Neuronal stem cell (in vitro differentiated cells): ENCODE data around the gene KCNAB1.

Experiments used
- DNase-seq: peaks from one replicate; pipeline ENCODE4 v3.0.0-alpha.2; 2013; ENCODE audit warnings: low spot score
- H2AFZ ChIP-seq: one replicate; pipeline ENCODE4 v1.6.1; 2013; ENCODE audit warnings: mild to moderate bottlenecking, low read length, inconsistent platforms
- H2AK5ac ChIP-seq: 2 replicates; pipeline ENCODE4 v1.6.1; 2013; ENCODE audit warnings: low read depth, mild to moderate bottlenecking, inconsistent platforms, low read length, moderate library complexity, mixed read lengths
- H2BK120ac ChIP-seq: 2 replicates; pipeline ENCODE4 v1.6.1; 2013; ENCODE audit warnings: low read depth, mild to moderate bottlenecking, inconsistent platforms, low read length, moderate library complexity, mixed read lengths
- H2BK12ac ChIP-seq: one replicate; pipeline ENCODE4 v1.6.1; 2013; ENCODE audit warnings: low read length, inconsistent platforms
- H2BK15ac ChIP-seq: 2 replicates; pipeline ENCODE4 v1.6.1; 2013; ENCODE audit warnings: mild to moderate bottlenecking, low read length, inconsistent platforms, mixed read lengths
- H2BK5ac ChIP-seq: one replicate; pipeline ENCODE4 v1.6.1; 2013; ENCODE audit warnings: inconsistent platforms, mild to moderate bottlenecking, low read length, moderate library complexity
- H3K14ac ChIP-seq: one replicate; pipeline ENCODE4 v1.6.1; 2013; ENCODE audit warnings: low read length, inconsistent platforms
- H3K18ac ChIP-seq: 2 replicates; pipeline ENCODE4 v1.6.1; 2013; ENCODE audit warnings: low read length, inconsistent platforms
- H3K23ac ChIP-seq: 2 replicates; pipeline ENCODE4 v1.6.1; 2013; ENCODE audit warnings: low read depth, mild to moderate bottlenecking, mixed read lengths, low read length, inconsistent platforms; ENCODE audit not compliant: poor library complexity
- H3K27ac ChIP-seq: replicated peaks from 3 replicates; pipeline ENCODE4 v1.5.1; 2013; ENCODE audit warnings: low read length, inconsistent platforms
- H3K27me3 ChIP-seq, 3 experiments: 2 replicates each; pipeline ENCODE4 v1.6.1; 2013; ENCODE audit warnings: low read length in 3 of 3, mild to moderate bottlenecking in 2 of 3, inconsistent platforms in 1 of 3, low read depth in 1 of 3, mixed read lengths in 1 of 3, moderate library complexity in 1 of 3; ENCODE audit not compliant: control insufficient read depth in 3 of 3, insufficient read depth in 3 of 3
- H3K36me3 ChIP-seq, 2 donors: replicated peaks in 1 of 2; 2 replicates each; pipeline ENCODE4 v1.6.1; 2013; ENCODE audit warnings: low read length in 2 of 2; ENCODE audit not compliant: control insufficient read depth in 2 of 2, insufficient read depth in 2 of 2
- H3K4ac ChIP-seq: 2 replicates; pipeline ENCODE4 v1.6.1; 2013; ENCODE audit warnings: inconsistent platforms, mild to moderate bottlenecking, low read length, moderate library complexity
- H3K4me1 ChIP-seq, 2 donors: 1 replicate in 1 of 2; 2 replicates in 1 of 2; pipeline ENCODE4 v1.6.1; 2013; ENCODE audit warnings: low read length in 2 of 2, low read depth in 1 of 2; ENCODE audit not compliant: control insufficient read depth in 2 of 2, insufficient read depth in 1 of 2
- H3K4me2 ChIP-seq: one replicate; pipeline ENCODE4 v1.6.1; 2013; ENCODE audit warnings: mild to moderate bottlenecking, low read length, inconsistent platforms; ENCODE audit not compliant: insufficient read depth, poor library complexity, severe bottlenecking
- H3K4me3 ChIP-seq, 2 donors: 2 replicates each; pipeline ENCODE4 v1.5.1; 2013; ENCODE audit warnings: low read length in 2 of 2, mild to moderate bottlenecking in 2 of 2, inconsistent platforms in 1 of 2, moderate library complexity in 1 of 2
- H3K79me1 ChIP-seq: one replicate; pipeline ENCODE4 v1.6.1; 2013; ENCODE audit warnings: low read depth, mild to moderate bottlenecking, inconsistent platforms, low read length, moderate library complexity
- H3K9ac ChIP-seq: one replicate; pipeline ENCODE4 v1.6.1; 2013; ENCODE audit warnings: mild to moderate bottlenecking, low read depth, low read length, inconsistent platforms; ENCODE audit not compliant: poor library complexity
- H3K9me3 ChIP-seq, 2 donors: replicated peaks in 1 of 2; 2 replicates each; pipeline versions ENCODE3 to v1.6.1; 2013; ENCODE audit warnings: low read length in 2 of 2, mild to moderate bottlenecking in 2 of 2, inconsistent platforms in 1 of 2, low read depth in 1 of 2, mixed read lengths in 1 of 2, moderate library complexity in 1 of 2; ENCODE audit not compliant: control insufficient read depth in 2 of 2, insufficient read depth in 1 of 2
- H4K8ac ChIP-seq: one replicate; pipeline ENCODE4 v1.6.1; 2013; ENCODE audit warnings: low read depth, mild to moderate bottlenecking, inconsistent platforms, low read length, moderate library complexity
- H4K91ac ChIP-seq: one replicate; pipeline ENCODE4 v1.6.1; 2013; ENCODE audit warnings: low read length, low read depth, mild to moderate bottlenecking, inconsistent platforms; ENCODE audit not compliant: poor library complexity
- WGBS, 2 donors: extraction: QIAGEN DNeasy Blood & Tissue Kit; methylation state at CpG; one replicate each; pipeline ENCODE4 v1.1.7; 2013; ENCODE audit warnings: missing lambda C conversion rate in 2 of 2, mixed read lengths in 1 of 2; ENCODE audit not compliant: insufficient read length in 2 of 2, insufficient replicate concordance in 1 of 2; ENCODE audit errors: extremely low coverage in 2 of 2; 5-methylcytosine and 5-hydroxymethylcytosine counted together

Gene KCNAB1

GRCh38 chr3:156359368-156359767 lies 239.0 kb downstream of the KCNAB1 start:
- Histone ChIP-seq H2BK12ac (no peak overlapping the region), H2BK15ac (no peak overlapping the region), H3K14ac (no peak overlapping the region), H3K4ac (no peak overlapping the region), H3K4me2 (no peak overlapping the region), H3K27me3 (no peaks in the 10 kb centered on the region), H3K18ac (no peak overlapping the region), H2AK5ac (no peak overlapping the region), H4K8ac (no peak overlapping the region), H3K23ac (no peak overlapping the region), H4K91ac (no peak overlapping the region), H3K9ac (no peak overlapping the region), H2AFZ (no peak overlapping the region), H3K4me3 (no peak overlapping the region), H3K4me1 (peaks cover 0 to 5% of the 10 kb centered on the region in 2 donors), H2BK120ac (no peak overlapping the region), H3K27ac (no peak overlapping the region), H3K36me3 (no peaks in the 10 kb centered on the region), H2BK5ac (no peak overlapping the region), H3K9me3 (no peaks in the 10 kb centered on the region), H3K79me1 (no peaks in the 10 kb centered on the region)
- no peak for DNase-seq
- no CpG with 5 or more reads among the region's 3 CpGs for WGBS, 2 donors

GRCh38 chr3:156360083-156360482 lies 239.7 kb downstream of the KCNAB1 start:
- DNase-seq = no peak
- H3K14ac ChIP-seq = no peak overlapping the region
- no peak overlapping the region for H4K91ac ChIP-seq
- H3K23ac ChIP-seq = no peak overlapping the region
- H3K9me3 ChIP-seq = no peaks in the 10 kb centered on the region
- H2AFZ ChIP-seq = no peak overlapping the region
- no peak overlapping the region for H2BK12ac ChIP-seq
- H2BK15ac ChIP-seq = no peak overlapping the region
- WGBS, 2 donors = no CpG with 5 or more reads among the region's 4 CpGs
- no peak overlapping the region for H3K4me2 ChIP-seq
- H2BK5ac ChIP-seq = no peak overlapping the region
- H3K27ac ChIP-seq = no peak overlapping the region
- H3K4ac ChIP-seq = no peak overlapping the region
- peaks cover 0 to 5% of the 10 kb centered on the region in 2 donors for H3K4me1 ChIP-seq
- no peak overlapping the region for H3K18ac ChIP-seq
- no peak overlapping the region for H2BK120ac ChIP-seq
- no peak overlapping the region for H2AK5ac ChIP-seq
- no peak overlapping the region for H3K4me3 ChIP-seq
- no peaks in the 10 kb centered on the region for H3K79me1 ChIP-seq
- H3K9ac ChIP-seq = no peak overlapping the region
- H3K27me3 ChIP-seq = no peaks in the 10 kb centered on the region
- H3K36me3 ChIP-seq = no peaks in the 10 kb centered on the region
- H4K8ac ChIP-seq = no peak overlapping the region

GRCh38 chr3:156360963-156361362 lies 240.6 kb downstream of the KCNAB1 start:
- Histone ChIP-seq H2BK12ac (no peak overlapping the region), H3K79me1 (no peaks in the 10 kb centered on the region), H2BK15ac (no peak overlapping the region), H3K36me3 (no peaks in the 10 kb centered on the region), H3K23ac (no peak overlapping the region), H3K9me3 (no peaks in the 10 kb centered on the region), H3K4me1 (peaks cover 0 to 5% of the 10 kb centered on the region in 2 donors), H3K27ac (no peak overlapping the region), H2AK5ac (no peak overlapping the region), H3K4me3 (no peak overlapping the region), H2BK5ac (no peak overlapping the region), H3K4me2 (no peak overlapping the region), H2BK120ac (no peak overlapping the region), H3K27me3 (no peaks in the 10 kb centered on the region), H3K18ac (no peak overlapping the region), H2AFZ (no peak overlapping the region), H4K8ac (no peak overlapping the region), H3K9ac (no peak overlapping the region), H3K14ac (no peak overlapping the region), H4K91ac (no peak overlapping the region), H3K4ac (no peak overlapping the region)
- no CpG with 5 or more reads among the region's 5 CpGs for WGBS, 2 donors
- no peak for DNase-seq

- H4K8ac ChIP-seq = no peak overlapping the region
- no peak overlapping the region for H3K4me3 ChIP-seq
- H3K14ac ChIP-seq = no peak overlapping the region
- H3K4me1 ChIP-seq = peaks cover 0 to 5% of the 10 kb centered on the region in 2 donors
- no peak overlapping the region for H2BK15ac ChIP-seq
- H2AK5ac ChIP-seq = no peak overlapping the region
- H3K9me3 ChIP-seq = no peaks in the 10 kb centered on the region
- H2BK120ac ChIP-seq = no peak overlapping the region
- no peak for DNase-seq
- no peak overlapping the region for H3K4me2 ChIP-seq
- no peak overlapping the region for H3K4ac ChIP-seq
- no peaks in the 10 kb centered on the region for H3K79me1 ChIP-seq
- no peak overlapping the region for H2AFZ ChIP-seq
- no peaks in the 10 kb centered on the region for H3K36me3 ChIP-seq
- H3K23ac ChIP-seq = no peak overlapping the region
- no peak overlapping the region for H2BK5ac ChIP-seq
- H4K91ac ChIP-seq = no peak overlapping the region
- no peak overlapping the region for H2BK12ac ChIP-seq
- no CpG with 5 or more reads among the region's 3 CpGs for WGBS, 2 donors
- H3K27me3 ChIP-seq = no peaks in the 10 kb centered on the region
- no peak overlapping the region for H3K18ac ChIP-seq
- no peak overlapping the region for H3K9ac ChIP-seq
- H3K27ac ChIP-seq = no peak overlapping the region
These were observed 246.2 kb downstream of the KCNAB1 start for GRCh38 chr3:156366559-156366958.
